Tibial artery (tissue), 4 donors: ENCODE measurements around the gene UBTF.

Source experiments
- DNase-seq, 2 donors: peaks; one replicate each; pipeline ENCODE4 v3.0.0-alpha.2; 2019
- H3K27ac ChIP-seq, 2 donors: fragments of 200-600 bp; sonication (generic) in 1 of 2; 1 replicate in 1 of 2; 2 replicates in 1 of 2; pipeline ENCODE4 v1.5.1; 2018 to 2019; ENCODE audit warnings: mild to moderate bottlenecking in 1 of 2
- H3K27me3 ChIP-seq, 2 donors: fragments of 200-600 bp; sonication (generic) in 1 of 2; one replicate each; pipeline versions ENCODE4 v1.5.1 to v1.6.0; 2016 to 2019
- H3K36me3 ChIP-seq, 3 donors: fragments of 200-600 bp; sonication (generic) in 2 of 3; one replicate each; pipeline ENCODE4 v1.5.1; 2016 to 2019; ENCODE audit warnings: mild to moderate bottlenecking in 2 of 3
- H3K4me1 ChIP-seq, 4 donors: fragments of 200-600 bp; sonication (generic) in 2 of 4; 1 replicate in 3 of 4; 2 replicates in 1 of 4; pipeline ENCODE4 v1.5.1; 2016 to 2019
- H3K4me3 ChIP-seq, 2 donors: fragments of 200-600 bp; sonication (generic) in 1 of 2; 1 replicate in 1 of 2; 2 replicates in 1 of 2; pipeline ENCODE4 v1.5.1; 2018 to 2019; ENCODE audit warnings: mild to moderate bottlenecking in 2 of 2
- H3K9me3 ChIP-seq, 3 donors: fragments of 200-600 bp; sonication (generic) in 1 of 3; one replicate each; pipeline ENCODE4 v1.5.1; 2016 to 2019
- CTCF ChIP-seq, 2 experiments: fragments of 200-600 bp in 1 of 2; fragments of 450-650 bp in 1 of 2; IDR thresholded peaks; one replicate each; pipeline ENCODE4 v1.5.1; 2017 to 2019; ENCODE audit warnings: antibody characterized with exemption in 2 of 2, mild to moderate bottlenecking in 1 of 2, moderate library complexity in 1 of 2
- intact Hi-C: fragments of 100-400 bp; cut with DNase I; formaldehyde crosslinking; loops from one replicate; pipeline ENCODE4 v1.15.0; 2023; ENCODE audit warnings: low total_unique reads

The UBTF gene

GRCh38 chr17:44236444-44236991 is 17.0 kb upstream of the UBTF start:
- no peak for TF ChIP-seq CTCF (IDR thresholded peaks at IDR 0.05)

GRCh38 chr17:44235583-44235936 is 16.1 kb upstream of the UBTF start:
- no peak for DNase-seq
- no peaks in the 10 kb centered on the region for H3K36me3 ChIP-seq
- H3K4me3 ChIP-seq: no peak overlapping the region
- H3K4me1 ChIP-seq: no peaks in the 10 kb centered on the region
- H3K27me3 ChIP-seq: peaks cover 0 to 12% of the 10 kb centered on the region in 2 donors
- no peak overlapping the region for H3K27ac ChIP-seq
- intact Hi-C loops: no loop called here
- no peak for TF ChIP-seq CTCF (IDR thresholded peaks at IDR 0.05)
- H3K9me3 ChIP-seq: no peaks in the 10 kb centered on the region

More at GRCh38 chr17:44236444-44236991, 17.0 kb upstream of the UBTF start:
- Histone ChIP-seq H3K27ac (no peak overlapping the region), H3K36me3 (no peaks in the 10 kb centered on the region), H3K4me3 (no peak overlapping the region), H3K27me3 (peaks cover 0 to 12% of the 10 kb centered on the region in 2 donors), H3K9me3 (no peaks in the 10 kb centered on the region), H3K4me1 (no peaks in the 10 kb centered on the region)
- intact Hi-C loops: no loop called here
- DNase-seq: no peak

- intact Hi-C loops: no loop called here
- Histone ChIP-seq H3K27me3 (peaks cover 0 to 5% of the 10 kb centered on the region in 2 donors), H3K9me3 (no peaks in the 10 kb centered on the region), H3K4me1 (no peaks in the 10 kb centered on the region), H3K27ac (no peak overlapping the region), H3K36me3 (no peaks in the 10 kb centered on the region), H3K4me3 (no peak overlapping the region)
- TF ChIP-seq CTCF (IDR thresholded peaks at IDR 0.05): no peak
- no peak for DNase-seq
These were observed 14.1 kb upstream of the UBTF start for GRCh38 chr17:44233582-44233981.

- H3K4me1 ChIP-seq: no peaks in the 10 kb centered on the region
- no peak for DNase-seq
- no peak overlapping the region for H3K27ac ChIP-seq
- no peak for TF ChIP-seq CTCF (IDR thresholded peaks at IDR 0.05)
- H3K27me3 ChIP-seq: peaks cover 0 to 3% of the 10 kb centered on the region in 2 donors
- intact Hi-C loops: no loop called here
- H3K9me3 ChIP-seq: no peaks in the 10 kb centered on the region
- H3K36me3 ChIP-seq: no peaks in the 10 kb centered on the region
- H3K4me3 ChIP-seq: no peak overlapping the region
These were observed 12.6 kb upstream of the UBTF start for GRCh38 chr17:44232061-44232460.

- Histone ChIP-seq H3K27me3 (no peaks in the 10 kb centered on the region), H3K4me3 (no peak overlapping the region), H3K9me3 (no peaks in the 10 kb centered on the region), H3K36me3 (no peaks in the 10 kb centered on the region), H3K27ac (no peak overlapping the region), H3K4me1 (no peaks in the 10 kb centered on the region)
- no peak for DNase-seq
- no peak for TF ChIP-seq CTCF (IDR thresholded peaks at IDR 0.05)
- intact Hi-C loops: no loop called here
These were observed 10.7 kb upstream of the UBTF start for GRCh38 chr17:44230140-44230539.

- Histone ChIP-seq H3K27ac (no peak overlapping the region), H3K36me3 (no peaks in the 10 kb centered on the region), H3K4me3 (no peak overlapping the region), H3K4me1 (peaks cover 0 to 8% (median 4%) of the 10 kb centered on the region in 4 donors), H3K9me3 (no peaks in the 10 kb centered on the region), H3K27me3 (no peaks in the 10 kb centered on the region)
- intact Hi-C loops: no loop called here
- no peak for DNase-seq
- TF ChIP-seq CTCF (IDR thresholded peaks at IDR 0.05): no peak
These were observed 9.6 kb upstream of the UBTF start for GRCh38 chr17:44229090-44229489.
